Measurements from ENCODE around the gene KHDC1. TPM values are rescaled to one million over a fixed set of nuclear protein-coding genes. Genes with fewer than 3 reads are reported as not detected.

The KHDC1 gene
- total RNA-seq, 1 donor from 2014 or later = 0.98 TPM

DNA sequence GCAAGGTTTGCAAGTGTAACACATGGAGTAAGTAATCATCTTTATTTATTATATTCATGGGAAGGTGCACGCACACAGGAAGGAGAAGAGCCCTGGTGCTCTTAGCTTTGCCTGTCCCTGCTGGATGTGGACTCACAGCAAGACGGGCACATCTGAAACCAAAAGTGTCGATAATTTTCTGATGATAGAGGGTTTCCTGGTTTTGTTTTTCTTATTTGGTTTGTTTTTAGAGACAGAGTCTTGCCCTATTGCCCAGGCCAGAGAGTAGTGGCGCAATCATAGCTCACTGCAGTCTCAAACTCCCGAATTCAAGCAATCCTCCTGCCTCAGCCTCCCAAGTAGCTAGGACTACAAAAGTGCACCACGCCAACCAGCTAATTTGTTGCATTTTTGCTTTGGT is 29.9 kb downstream of the KHDC1 start:
- no peaks in the 10 kb centered on the region for H3K27me3 ChIP-seq
- H3K4me1 ChIP-seq = no peaks in the 10 kb centered on the region
- no peaks in the 10 kb centered on the region for H3K9me3 ChIP-seq
- no peaks in the 10 kb centered on the region for H3K36me3 ChIP-seq
- DNase-seq (ENCODE audit: extremely low spot score in 2 of 2) = no peak
- TF ChIP-seq, protein P1, sequence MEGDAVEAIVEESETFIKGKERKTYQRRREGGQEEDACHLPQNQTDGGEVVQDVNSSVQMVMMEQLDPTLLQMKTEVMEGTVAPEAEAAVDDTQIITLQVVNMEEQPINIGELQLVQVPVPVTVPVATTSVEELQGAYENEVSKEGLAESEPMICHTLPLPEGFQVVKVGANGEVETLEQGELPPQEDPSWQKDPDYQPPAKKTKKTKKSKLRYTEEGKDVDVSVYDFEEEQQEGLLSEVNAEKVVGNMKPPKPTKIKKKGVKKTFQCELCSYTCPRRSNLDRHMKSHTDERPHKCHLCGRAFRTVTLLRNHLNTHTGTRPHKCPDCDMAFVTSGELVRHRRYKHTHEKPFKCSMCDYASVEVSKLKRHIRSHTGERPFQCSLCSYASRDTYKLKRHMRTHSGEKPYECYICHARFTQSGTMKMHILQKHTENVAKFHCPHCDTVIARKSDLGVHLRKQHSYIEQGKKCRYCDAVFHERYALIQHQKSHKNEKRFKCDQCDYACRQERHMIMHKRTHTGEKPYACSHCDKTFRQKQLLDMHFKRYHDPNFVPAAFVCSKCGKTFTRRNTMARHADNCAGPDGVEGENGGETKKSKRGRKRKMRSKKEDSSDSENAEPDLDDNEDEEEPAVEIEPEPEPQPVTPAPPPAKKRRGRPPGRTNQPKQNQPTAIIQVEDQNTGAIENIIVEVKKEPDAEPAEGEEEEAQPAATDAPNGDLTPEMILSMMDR (IDR thresholded peaks at IDR 0.05) = no peak
- no peak for TF ChIP-seq POLR2A (IDR thresholded peaks at IDR 0.05)
- no peak for TF ChIP-seq POLR2AphosphoS5 (IDR thresholded peaks at IDR 0.05; ENCODE audit: insufficient read depth in 1 of 2, low read depth in 1 of 2)
- intact Hi-C loops (cut with DNase I) = no loop called here
- H3K4me3 ChIP-seq = no peak overlapping the region
- no peak overlapping the region for H3K27ac ChIP-seq

DNA sequence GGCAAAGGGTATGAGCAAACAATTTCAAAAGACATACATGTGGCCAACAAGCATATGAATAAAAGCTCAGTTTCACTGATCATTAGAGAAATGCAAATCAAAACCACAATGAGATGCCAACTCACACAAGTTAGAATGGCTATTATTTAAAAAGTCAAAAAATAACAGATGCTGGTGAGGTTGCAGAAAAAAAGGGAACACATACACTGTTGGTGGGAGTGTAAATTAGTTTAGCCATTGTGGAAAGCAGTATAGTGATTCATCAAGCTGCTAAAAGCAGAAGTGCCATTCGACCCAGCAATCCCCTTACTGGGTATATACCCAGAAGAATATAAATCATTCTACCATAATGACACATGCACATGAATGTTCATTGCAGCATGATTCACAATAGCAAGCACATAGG is 31.0 kb downstream of the KHDC1 start:
- Histone ChIP-seq H3K9me3 (no peaks in the 10 kb centered on the region), H3K4me1 (no peaks in the 10 kb centered on the region), H3K27me3 (no peaks in the 10 kb centered on the region), H3K4me3 (no peak overlapping the region), H3K27ac (no peak overlapping the region), H3K36me3 (no peaks in the 10 kb centered on the region)
- TF ChIP-seq, protein P1 (IDR thresholded peaks at IDR 0.05) = no peak
- TF ChIP-seq POLR2A (IDR thresholded peaks at IDR 0.05) = no peak
- no peak for TF ChIP-seq POLR2AphosphoS5 (IDR thresholded peaks at IDR 0.05; ENCODE audit: insufficient read depth in 1 of 2, low read depth in 1 of 2)
- intact Hi-C loops (cut with DNase I) = no loop called here
- DNase-seq (ENCODE audit: extremely low spot score in 2 of 2) = no peak

DNA sequence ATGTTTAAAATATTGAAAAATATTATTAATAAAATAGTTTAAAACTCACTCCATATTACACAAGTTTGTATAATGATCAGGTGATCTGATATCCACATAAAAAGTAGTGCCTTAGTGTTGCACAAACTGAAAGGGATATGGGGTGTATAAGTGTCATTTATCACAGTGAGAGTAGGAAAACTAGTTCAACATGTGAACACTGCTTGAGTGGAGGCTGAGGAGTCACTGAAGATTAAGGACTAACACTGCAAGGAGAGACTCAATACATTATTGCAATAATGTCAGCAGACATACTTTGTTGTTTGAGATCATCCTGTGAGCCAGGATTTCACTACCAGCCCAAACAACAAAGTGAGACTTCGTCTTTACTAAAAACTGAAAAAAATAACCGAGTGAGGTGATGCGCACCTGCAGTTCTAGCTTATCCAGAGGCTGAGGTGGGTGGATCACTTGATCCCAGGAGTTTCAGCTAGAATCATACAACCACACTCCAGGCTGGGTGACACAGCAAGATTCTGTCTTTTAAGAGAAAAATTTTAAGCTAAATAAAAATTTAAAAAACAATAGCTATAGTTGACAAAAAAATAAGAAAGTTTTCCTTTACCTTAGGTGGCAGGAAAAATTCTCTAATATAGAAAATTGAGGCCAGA is 35.3 kb downstream of the KHDC1 start:
- no peak overlapping the region for H3K27ac ChIP-seq
- H3K4me3 ChIP-seq = no peak overlapping the region
- intact Hi-C loops (cut with DNase I) = no loop called here
- DNase-seq (ENCODE audit: extremely low spot score in 2 of 2) = no peak
- TF ChIP-seq POLR2A (IDR thresholded peaks at IDR 0.05) = no peak
- no peak for TF ChIP-seq POLR2AphosphoS5 (IDR thresholded peaks at IDR 0.05; ENCODE audit: insufficient read depth in 1 of 2, low read depth in 1 of 2)
- TF ChIP-seq, protein P1 (IDR thresholded peaks at IDR 0.05) = no peak
- H3K9me3 ChIP-seq = no peaks in the 10 kb centered on the region
- no peaks in the 10 kb centered on the region for H3K4me1 ChIP-seq
- no peaks in the 10 kb centered on the region for H3K27me3 ChIP-seq
- H3K36me3 ChIP-seq = no peaks in the 10 kb centered on the region

DNA sequence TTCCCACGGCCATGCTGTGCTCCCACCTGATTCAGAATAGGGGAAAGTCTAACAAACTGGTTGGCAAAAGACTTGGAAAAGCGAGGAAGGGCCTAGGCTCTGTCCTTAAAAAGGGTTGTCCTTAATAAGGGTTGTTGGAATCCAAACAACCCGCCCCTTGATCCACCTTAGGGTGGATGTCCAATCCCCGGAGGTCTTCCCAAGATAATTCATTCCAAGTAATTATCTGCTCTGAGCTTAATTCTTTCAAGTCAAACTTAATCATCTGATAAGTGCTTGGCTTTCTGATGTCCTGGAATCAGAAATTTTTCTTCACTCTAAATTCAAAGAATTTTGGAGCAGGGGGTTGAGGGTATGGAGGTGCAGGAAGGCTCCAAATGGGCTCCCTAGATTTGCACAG is 37.6 kb downstream of the KHDC1 start, which contains the start of gene KHDC1L:
Gene KHDC1L, minus strand, starts transcription at position 101 of the 400 bp plus-strand sequence. Its CDS starts 88 bp downstream, at position 13.
- no peak for TF ChIP-seq POLR2A (IDR thresholded peaks at IDR 0.05)
- TF ChIP-seq POLR2AphosphoS5 (IDR thresholded peaks at IDR 0.05; ENCODE audit: insufficient read depth in 1 of 2, low read depth in 1 of 2) = no peak
- TF ChIP-seq, protein P1 (IDR thresholded peaks at IDR 0.05) = no peak
- no peaks in the 10 kb centered on the region for H3K36me3 ChIP-seq
- no peak within 1 kb of the TSS for H3K4me3 ChIP-seq
- no peaks in the 10 kb centered on the region for H3K4me1 ChIP-seq
- H3K27me3 ChIP-seq = no peaks in the 10 kb centered on the region
- H3K9me3 ChIP-seq = no peaks in the 10 kb centered on the region
- intact Hi-C loops (cut with DNase I) = no loop called here
- no peak within 1 kb of the TSS for H3K27ac ChIP-seq
- no peak for DNase-seq (ENCODE audit: extremely low spot score in 2 of 2)

DNA sequence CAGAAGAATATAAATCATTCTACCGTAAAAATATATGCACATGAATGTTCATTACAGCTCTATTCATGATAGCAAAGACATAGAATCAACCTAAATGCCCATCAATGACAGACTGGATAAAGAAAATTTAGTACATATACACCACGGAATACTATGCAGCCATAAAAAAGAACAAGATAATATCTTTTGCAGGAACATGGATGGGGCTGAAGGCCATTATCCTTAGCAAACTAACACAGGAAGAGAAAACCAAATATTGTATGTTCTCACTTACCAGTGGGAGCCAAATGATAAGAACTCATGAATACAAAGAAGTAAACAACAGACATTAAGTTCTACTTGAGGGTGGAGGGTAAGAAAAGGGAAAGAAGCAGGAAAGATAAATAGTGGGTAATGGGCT is 46.1 kb downstream of the KHDC1 start:
- H3K27ac ChIP-seq = no peak overlapping the region
- H3K4me1 ChIP-seq = no peaks in the 10 kb centered on the region
- TF ChIP-seq, protein P1 (IDR thresholded peaks at IDR 0.05) = no peak
- TF ChIP-seq POLR2AphosphoS5 (IDR thresholded peaks at IDR 0.05; ENCODE audit: insufficient read depth in 1 of 2, low read depth in 1 of 2) (no peak), POLR2A (IDR thresholded peaks at IDR 0.05) (no peak)
- no peaks in the 10 kb centered on the region for H3K27me3 ChIP-seq
- no peaks in the 10 kb centered on the region for H3K36me3 ChIP-seq
- no peaks in the 10 kb centered on the region for H3K9me3 ChIP-seq
- intact Hi-C loops (cut with DNase I) = no loop called here
- no peak overlapping the region for H3K4me3 ChIP-seq
- DNase-seq (ENCODE audit: extremely low spot score in 2 of 2) = no peak
